Ishikawa (cell line): ENCODE results near the gene ZNF609.

Source experiments
- CEBPB ChIP-seq: IDR thresholded peaks from 2 replicates; pipeline ENCODE4 v1.6.1; 2012
- CREB1 ChIP-seq: IDR thresholded peaks from 2 replicates; pipeline ENCODE4 v1.6.1; 2012; ENCODE audit warnings: low read depth
- EGR1 ChIP-seq: IDR thresholded peaks from 2 replicates; pipeline ENCODE4 v1.6.1; 2012
- EP300 ChIP-seq: IDR thresholded peaks from 2 replicates; pipeline ENCODE4 v1.6.1; 2012; ENCODE audit warnings: borderline replicate concordance
- FOXM1 ChIP-seq: IDR thresholded peaks from 2 replicates; pipeline ENCODE4 v1.6.1; 2012; ENCODE audit warnings: low read depth, borderline replicate concordance
- NFIC ChIP-seq: IDR thresholded peaks from 2 replicates; pipeline ENCODE4 v1.6.1; 2012
- RAD21 ChIP-seq: IDR thresholded peaks from 2 replicates; pipeline ENCODE4 v1.6.1; 2012; ENCODE audit warnings: low read depth
- TAF1 ChIP-seq: IDR thresholded peaks from 2 replicates; pipeline ENCODE4 v1.6.1; 2012; ENCODE audit warnings: low read depth, mild to moderate bottlenecking
- TCF12 ChIP-seq: IDR thresholded peaks from 2 replicates; pipeline ENCODE4 v1.6.1; 2012; ENCODE audit warnings: low read depth
- TEAD4 ChIP-seq: IDR thresholded peaks from 2 replicates; pipeline ENCODE4 v1.6.1; 2012
- YY1 ChIP-seq: IDR thresholded peaks from 2 replicates; pipeline ENCODE4 v1.6.1; 2012; ENCODE audit warnings: low read depth
- ZBTB7A ChIP-seq: IDR thresholded peaks from 2 replicates; pipeline ENCODE4 v1.6.1; 2012; ENCODE audit warnings: low read depth
- TF ChIP-seq, protein P1 (sequence below): IDR thresholded peaks from 2 replicates; pipeline ENCODE4 v1.6.1; 2012
- TF ChIP-seq, protein P2 (sequence below): IDR thresholded peaks from 2 replicates; pipeline ENCODE4 v1.6.1; 2012; ENCODE audit warnings: low read depth, mild to moderate bottlenecking
- TF ChIP-seq, protein P3 (sequence below): IDR thresholded peaks from 2 replicates; pipeline ENCODE4 v1.6.1; 2012

ZNF609 gene

DNA sequence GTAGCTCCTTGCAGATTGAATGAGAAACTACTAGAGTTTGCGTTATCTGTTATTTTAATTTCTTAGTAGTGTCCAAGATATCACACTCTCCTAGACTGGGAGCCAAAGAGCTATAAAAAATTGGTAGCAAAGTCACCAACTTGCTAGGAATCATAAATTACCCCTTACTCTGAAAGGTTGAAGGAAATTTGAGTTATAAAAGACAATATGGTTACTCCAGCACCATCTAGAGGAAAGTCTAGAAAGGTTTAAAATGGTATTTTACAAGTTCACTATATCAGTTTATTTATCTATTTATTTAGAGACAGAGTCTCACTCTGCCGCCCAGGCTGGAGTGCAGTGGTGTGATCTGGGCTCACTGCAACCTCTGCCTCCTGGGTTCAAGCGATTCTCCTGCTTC lies 193.4 kb downstream of the ZNF609 start:
- no peak for TF ChIP-seq YY1
- peak; percentile 42 for TF ChIP-seq RAD21

DNA sequence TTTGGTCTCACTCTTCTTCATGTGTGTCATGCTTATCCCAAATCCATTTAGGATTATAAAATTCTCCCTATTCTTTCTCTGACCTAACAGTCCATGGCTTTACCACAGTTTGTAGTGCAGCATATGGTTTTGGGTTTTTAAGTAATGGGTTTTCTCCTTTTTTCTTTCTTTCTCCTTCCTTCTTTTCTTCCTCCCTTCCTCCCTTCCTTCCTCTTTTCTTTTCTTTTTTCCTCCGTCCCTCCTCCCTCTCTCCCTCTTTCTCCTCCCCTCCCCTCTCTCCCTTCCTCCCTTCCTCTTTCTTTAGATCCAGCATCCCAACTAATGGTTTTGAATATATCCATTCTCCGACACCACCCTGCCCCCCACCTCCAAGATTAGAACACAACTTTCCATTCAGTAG lies 196.1 kb downstream of the ZNF609 start:
- no peak for TF ChIP-seq YY1
- no peak for TF ChIP-seq FOXM1
- TF ChIP-seq TEAD4: no peak
- no peak for TF ChIP-seq TCF12
- TF ChIP-seq, protein P1, sequence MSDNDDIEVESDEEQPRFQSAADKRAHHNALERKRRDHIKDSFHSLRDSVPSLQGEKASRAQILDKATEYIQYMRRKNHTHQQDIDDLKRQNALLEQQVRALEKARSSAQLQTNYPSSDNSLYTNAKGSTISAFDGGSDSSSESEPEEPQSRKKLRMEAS: no peak
- no peak for TF ChIP-seq EGR1
- TF ChIP-seq EP300: no peak
- TF ChIP-seq CEBPB: no peak
- TF ChIP-seq CREB1: no peak
- TF ChIP-seq, protein P2, sequence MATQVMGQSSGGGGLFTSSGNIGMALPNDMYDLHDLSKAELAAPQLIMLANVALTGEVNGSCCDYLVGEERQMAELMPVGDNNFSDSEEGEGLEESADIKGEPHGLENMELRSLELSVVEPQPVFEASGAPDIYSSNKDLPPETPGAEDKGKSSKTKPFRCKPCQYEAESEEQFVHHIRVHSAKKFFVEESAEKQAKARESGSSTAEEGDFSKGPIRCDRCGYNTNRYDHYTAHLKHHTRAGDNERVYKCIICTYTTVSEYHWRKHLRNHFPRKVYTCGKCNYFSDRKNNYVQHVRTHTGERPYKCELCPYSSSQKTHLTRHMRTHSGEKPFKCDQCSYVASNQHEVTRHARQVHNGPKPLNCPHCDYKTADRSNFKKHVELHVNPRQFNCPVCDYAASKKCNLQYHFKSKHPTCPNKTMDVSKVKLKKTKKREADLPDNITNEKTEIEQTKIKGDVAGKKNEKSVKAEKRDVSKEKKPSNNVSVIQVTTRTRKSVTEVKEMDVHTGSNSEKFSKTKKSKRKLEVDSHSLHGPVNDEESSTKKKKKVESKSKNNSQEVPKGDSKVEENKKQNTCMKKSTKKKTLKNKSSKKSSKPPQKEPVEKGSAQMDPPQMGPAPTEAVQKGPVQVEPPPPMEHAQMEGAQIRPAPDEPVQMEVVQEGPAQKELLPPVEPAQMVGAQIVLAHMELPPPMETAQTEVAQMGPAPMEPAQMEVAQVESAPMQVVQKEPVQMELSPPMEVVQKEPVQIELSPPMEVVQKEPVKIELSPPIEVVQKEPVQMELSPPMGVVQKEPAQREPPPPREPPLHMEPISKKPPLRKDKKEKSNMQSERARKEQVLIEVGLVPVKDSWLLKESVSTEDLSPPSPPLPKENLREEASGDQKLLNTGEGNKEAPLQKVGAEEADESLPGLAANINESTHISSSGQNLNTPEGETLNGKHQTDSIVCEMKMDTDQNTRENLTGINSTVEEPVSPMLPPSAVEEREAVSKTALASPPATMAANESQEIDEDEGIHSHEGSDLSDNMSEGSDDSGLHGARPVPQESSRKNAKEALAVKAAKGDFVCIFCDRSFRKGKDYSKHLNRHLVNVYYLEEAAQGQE: no peak
- TF ChIP-seq, protein P3, sequence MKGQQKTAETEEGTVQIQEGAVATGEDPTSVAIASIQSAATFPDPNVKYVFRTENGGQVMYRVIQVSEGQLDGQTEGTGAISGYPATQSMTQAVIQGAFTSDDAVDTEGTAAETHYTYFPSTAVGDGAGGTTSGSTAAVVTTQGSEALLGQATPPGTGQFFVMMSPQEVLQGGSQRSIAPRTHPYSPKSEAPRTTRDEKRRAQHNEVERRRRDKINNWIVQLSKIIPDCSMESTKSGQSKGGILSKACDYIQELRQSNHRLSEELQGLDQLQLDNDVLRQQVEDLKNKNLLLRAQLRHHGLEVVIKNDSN: no peak
- no peak for TF ChIP-seq ZBTB7A

DNA sequence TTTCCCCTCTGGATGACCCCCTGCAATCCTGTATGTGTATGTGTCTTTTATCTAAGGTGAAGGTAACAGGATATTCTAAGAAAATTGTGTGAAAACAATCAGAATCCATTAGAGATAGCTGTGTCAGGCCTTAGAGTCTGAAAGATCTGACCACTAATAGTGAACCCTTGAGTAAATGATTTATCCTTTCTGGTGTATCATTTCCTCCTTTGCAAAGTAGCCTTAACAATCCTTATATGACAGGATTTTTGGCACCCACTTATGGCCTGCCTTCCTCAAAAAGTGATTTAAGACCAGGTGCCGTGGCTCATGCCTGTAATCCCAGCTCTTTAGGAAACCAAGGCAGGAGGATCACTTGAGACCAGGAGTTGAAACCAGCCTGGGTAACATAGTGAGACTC lies 204.8 kb downstream of the ZNF609 start:
- TF ChIP-seq CEBPB: no peak
- TF ChIP-seq TCF12: no peak
- no peak for TF ChIP-seq EP300

DNA sequence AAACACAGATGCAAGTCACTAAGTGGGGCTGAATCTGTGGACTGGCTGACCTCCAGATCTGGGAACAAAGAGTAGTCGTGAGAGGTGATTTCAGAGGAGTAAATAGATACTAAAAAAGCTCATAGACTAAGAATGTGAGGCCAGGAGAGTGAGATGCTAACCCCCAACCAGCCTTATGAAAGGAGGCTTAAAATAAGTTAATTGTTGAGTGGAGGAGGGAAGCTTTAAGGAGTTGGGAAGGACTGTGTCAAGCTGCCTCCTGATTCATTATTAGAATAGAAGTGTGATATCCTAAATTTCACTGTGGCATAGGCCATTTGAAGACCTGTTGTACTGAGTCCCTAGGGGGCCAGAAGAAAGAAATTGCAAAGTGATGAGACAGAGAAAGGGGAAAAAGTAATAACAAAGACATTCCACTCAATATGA lies 207.4 kb downstream of the ZNF609 start:
- TF ChIP-seq CREB1 (no peak), TEAD4 (no peak)

DNA sequence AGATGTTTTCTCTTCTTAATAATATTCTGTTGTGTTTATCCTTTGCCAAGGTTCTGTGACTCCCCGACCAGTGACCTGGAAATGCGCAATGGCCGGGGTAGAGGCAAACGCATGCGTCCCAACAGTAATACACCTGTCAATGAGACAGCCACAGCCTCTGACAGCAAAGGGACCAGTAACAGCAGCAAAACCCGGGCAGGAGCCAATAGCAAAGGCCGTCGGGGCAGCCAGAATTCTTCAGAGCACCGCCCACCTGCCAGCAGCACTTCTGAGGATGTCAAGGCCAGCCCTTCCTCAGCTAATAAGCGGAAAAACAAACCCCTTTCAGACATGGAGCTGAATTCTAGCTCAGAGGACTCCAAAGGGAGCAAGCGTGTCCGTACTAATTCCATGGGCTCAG lies 213.5 kb downstream of the ZNF609 start:
- no peak for TF ChIP-seq TEAD4
- TF ChIP-seq, protein P3: no peak
- no peak for TF ChIP-seq TCF12
- TF ChIP-seq CEBPB: no peak
- no peak for TF ChIP-seq EP300

DNA sequence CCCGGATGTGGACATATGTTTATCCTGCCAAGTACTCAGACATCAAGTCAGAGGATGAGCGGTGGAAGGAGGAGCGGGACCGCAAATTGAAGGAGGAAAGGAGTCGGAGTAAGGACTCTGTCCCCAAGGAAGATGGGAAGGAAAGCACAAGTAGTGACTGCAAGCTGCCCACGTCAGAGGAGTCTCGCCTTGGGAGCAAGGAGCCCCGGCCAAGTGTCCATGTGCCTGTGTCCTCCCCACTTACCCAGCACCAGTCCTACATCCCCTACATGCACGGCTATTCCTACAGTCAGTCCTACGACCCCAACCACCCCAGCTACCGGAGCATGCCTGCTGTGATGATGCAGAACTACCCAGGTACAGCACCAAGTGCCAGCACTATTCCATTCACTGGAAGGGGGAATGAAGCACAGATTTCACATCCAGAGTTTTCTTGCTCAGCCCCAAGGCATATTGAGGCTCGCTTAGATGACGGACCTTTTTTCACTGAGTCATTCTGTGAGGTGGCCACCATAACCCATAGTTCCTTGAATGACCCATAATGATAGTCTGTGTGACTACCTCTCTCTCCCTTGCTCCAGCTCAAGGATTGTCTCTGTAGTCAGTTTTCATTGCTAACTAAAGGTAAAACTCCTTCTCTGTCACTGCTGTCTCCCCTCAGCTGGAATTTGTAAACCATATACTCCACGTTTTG lies 217.9 kb downstream of the ZNF609 start:
- TF ChIP-seq TEAD4: no peak
- no peak for TF ChIP-seq FOXM1
- TF ChIP-seq CREB1: no peak
- no peak for TF ChIP-seq NFIC
- TF ChIP-seq, protein P2: no peak
- no peak for TF ChIP-seq CEBPB
- no peak for TF ChIP-seq TAF1
- TF ChIP-seq, protein P1: no peak
- no peak for TF ChIP-seq EGR1
- TF ChIP-seq, protein P3: no peak
- TF ChIP-seq EP300: no peak
- no peak for TF ChIP-seq RAD21
- no peak for TF ChIP-seq ZBTB7A
- no peak for TF ChIP-seq TCF12

DNA sequence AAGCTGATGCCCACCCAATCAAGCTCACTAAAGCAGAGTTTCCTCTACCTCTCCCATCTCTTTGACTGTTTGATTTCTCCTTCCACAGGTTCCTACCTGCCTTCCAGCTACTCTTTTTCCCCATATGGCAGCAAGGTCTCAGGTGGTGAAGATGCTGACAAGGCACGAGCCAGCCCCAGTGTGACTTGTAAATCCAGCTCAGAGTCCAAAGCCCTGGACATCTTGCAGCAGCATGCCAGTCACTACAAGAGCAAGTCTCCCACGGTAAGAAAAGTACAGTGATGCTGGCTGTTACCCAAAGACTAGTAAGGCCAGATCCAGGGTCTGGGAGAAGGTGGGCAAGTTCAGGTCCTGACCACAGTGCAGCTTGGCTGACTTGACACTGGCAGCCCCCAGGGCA lies 219.7 kb downstream of the ZNF609 start:
- no peak for TF ChIP-seq TCF12
- TF ChIP-seq TEAD4: no peak
- TF ChIP-seq EP300: no peak
- TF ChIP-seq YY1: no peak
- TF ChIP-seq NFIC: no peak
- no peak for TF ChIP-seq ZBTB7A
